ELR (cell line): ENCODE data around the gene C4A.
"Not testable (repeated sequence)": the region's sequence is repeated elsewhere in the genome, so short reads cannot be mapped to it uniquely, and the experiment has no call there.

Source experiments
- DNase-seq: peaks from one replicate; pipeline ENCODE4 v3.0.0-alpha.2; 2015; ENCODE audit warnings: low read depth

C4A gene

DNA sequence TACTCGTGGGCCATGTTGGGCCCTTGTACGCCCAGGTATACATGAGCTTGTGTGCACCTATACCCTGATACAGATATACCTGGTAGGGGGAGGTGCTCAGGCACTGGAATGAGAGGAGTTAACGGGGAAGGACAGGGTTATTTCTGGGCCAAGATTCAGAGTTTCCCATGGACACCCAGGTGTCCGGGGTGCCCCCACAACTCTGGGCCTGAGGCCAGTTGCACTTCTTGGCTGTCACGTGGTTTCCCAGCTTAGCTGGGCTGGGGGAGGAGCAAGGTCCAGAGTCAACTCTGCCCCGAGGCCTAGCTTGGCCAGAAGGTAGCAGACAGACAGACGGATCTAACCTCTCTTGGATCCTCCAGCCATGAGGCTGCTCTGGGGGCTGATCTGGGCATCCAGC, at the start of gene C4A:
TSS of gene C4A (plus strand) at position 314 of the 400 bp plus-strand sequence. CDS start at position 365, 51 bp downstream.
- DNase-seq = not testable (repeated sequence)

DNA sequence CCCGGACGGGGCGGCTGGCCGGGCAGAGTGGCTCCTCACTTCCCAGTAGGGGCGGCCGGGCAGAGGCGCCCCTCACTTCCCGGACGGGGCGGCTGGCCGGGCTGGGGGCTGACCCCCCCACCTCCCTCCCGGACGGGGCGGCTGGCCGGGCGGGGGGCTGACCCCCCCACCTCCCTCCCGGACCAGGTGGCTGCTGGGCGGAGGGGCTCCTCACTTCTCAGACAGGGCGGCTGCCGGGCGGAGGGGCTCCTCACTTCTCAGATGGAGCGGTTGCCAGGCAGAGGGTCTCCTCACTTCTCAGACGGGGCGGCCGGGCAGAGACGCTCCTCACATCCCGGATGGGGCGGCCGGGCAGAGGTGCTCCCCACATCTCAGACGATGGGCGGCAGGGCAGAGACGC, 49.7 kb upstream of the C4A start:
- DNase-seq = not testable (repeated sequence)

DNA sequence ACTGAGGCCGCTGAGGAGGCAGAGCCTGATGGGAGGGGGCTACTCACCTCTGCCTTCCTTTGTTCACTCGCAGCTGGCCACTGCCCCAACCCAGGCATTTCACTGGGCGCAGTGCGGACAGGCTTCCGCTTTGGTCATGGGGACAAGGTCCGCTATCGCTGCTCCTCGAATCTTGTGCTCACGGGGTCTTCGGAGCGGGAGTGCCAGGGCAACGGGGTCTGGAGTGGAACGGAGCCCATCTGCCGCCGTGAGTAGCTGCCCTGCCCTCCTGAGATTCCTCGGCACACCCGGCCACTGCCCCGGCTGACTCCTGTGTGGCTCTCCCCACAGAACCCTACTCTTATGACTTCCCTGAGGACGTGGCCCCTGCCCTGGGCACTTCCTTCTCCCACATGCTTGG, 48.3 kb upstream of the C4A start:
- no peak for DNase-seq

DNA sequence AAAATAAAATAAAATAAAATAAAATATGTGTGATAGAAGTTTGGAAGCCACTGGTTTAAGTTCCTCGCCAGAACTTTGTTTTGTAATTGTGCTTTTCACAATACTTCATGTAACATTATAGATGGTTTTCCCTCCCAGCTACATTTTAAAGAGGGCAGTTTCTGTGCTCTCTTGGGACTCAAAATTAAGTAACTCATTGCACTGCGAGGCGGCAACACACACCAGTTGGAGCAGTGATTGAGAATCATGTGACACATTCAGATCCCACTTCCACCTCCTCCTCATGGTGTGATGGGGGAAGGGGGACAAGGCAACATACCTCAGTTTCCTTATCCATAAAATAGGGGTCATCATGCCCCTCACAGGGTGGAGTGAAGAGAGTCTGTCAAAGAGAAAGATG, 46.8 kb upstream of the C4A start:
- no peak for DNase-seq

DNA sequence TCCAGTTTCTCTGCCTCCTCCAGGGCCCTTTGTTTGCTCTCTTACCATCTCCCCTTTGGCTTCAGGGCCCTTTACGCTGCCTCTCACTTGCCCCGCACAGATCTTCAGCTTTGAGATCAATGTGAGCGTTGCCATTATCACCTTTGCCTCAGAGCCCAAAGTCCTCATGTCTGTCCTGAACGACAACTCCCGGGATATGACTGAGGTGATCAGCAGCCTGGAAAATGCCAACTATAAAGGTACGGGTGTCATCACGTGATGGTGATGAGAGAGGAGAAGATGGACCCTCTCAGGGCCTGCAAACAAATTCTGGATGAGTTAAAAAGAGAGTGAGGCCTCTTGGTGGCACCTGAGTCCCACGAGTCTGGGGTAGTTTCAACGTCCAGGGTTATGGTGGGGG, 46.0 kb upstream of the C4A start:
- no peak for DNase-seq

DNA sequence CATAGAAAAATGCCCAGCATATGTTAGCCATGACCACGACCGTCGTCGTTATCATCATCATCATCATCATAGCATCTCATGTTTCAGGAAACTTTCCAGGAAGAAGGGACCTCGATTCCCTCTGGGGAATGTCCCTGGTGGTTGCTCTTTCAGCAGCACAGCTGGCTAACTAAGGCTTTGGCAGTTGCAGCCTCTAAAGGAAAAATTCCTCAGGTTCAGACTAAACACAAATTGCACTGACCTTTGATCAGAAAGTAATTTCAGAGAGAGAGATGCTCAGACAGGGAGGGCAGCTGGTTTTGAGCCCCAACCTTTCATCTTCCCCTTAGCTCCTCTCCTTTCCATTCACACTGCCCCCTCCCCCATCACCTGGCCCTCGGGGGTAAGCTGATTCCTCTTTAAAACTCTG, 41.6 kb upstream of the C4A start:
- DNase-seq = peak; percentile 47

DNA sequence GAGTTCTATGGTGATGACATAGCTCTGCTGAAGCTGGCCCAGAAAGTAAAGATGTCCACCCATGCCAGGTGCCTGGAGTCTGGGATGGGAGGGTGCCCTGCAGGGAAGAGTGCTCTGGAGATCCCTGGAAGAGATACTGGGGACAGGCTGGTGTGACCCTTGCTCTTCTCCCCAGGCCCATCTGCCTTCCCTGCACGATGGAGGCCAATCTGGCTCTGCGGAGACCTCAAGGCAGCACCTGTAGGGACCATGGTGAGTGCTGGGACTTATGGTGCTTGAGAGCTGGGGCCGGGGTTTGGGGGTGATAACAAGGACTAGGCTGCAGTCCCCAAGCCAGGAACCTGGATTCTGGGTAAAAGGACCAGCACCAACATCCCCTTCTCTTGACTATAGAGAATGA, 38.1 kb upstream of the C4A start:
- DNase-seq = no peak

DNA sequence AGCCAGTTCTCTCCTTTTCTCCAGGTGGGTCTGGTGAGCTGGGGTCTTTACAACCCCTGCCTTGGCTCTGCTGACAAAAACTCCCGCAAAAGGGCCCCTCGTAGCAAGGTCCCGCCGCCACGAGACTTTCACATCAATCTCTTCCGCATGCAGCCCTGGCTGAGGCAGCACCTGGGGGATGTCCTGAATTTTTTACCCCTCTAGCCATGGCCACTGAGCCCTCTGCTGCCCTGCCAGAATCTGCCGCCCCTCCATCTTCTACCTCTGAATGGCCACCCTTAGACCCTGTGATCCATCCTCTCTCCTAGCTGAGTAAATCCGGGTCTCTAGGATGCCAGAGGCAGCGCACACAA, 36.7 kb upstream of the C4A start:
- no peak for DNase-seq

DNA sequence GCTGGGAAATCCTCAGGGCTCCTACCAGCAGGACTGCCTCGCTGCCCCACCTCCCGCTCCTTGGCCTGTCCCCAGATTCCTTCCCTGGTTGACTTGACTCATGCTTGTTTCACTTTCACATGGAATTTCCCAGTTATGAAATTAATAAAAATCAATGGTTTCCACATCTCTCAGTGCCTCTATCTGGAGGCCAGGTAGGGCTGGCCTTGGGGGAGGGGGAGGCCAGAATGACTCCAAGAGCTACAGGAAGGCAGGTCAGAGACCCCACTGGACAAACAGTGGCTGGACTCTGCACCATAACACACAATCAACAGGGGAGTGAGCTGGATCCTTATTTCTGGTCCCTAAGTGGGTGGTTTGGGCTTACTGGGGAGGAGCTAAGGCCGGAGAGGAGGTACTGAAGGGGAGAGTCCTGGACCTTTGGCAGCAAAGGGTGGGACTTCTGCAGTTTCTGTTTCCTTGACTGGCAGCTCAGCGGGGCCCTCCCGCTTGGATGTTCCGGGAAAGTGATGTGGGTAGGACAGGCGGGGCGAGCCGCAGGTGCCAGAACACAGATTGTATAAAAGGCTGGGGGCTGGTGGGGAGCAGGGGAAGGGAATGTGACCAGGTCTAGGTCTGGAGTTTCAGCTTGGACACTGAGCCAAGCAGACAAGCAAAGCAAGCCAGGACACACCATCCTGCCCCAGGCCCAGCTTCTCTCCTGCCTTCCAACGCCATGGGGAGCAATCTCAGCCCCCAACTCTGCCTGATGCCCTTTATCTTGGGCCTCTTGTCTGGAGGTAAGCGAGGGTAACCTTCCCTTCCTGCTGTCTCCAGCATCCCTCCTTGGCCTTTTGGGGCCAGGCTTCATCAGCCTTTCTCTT, 36.1 kb upstream of the C4A start, which contains the start of gene CFB:
TSS of gene CFB (plus strand) at position 589 of the 863 bp plus-strand sequence. CDS start at position 716, 127 bp downstream.
- DNase-seq = peak; percentile 92

DNA sequence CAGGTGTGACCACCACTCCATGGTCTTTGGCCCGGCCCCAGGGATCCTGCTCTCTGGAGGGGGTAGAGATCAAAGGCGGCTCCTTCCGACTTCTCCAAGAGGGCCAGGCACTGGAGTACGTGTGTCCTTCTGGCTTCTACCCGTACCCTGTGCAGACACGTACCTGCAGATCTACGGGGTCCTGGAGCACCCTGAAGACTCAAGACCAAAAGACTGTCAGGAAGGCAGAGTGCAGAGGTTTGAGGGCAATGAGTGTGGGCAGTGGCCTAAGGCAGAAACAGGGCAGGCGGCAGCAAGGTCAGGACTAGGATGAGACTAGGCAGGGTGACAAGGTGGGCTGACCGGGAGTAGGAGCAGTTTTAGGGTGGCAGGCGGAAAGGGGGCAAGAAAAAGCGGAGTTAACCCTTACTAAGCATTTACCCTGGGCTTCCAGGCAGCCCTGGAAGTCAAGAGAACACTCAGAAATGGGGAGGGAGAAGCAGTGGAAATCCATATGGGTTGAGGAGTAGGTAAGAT, 35.4 kb upstream of the C4A start:
- DNase-seq = no peak

DNA sequence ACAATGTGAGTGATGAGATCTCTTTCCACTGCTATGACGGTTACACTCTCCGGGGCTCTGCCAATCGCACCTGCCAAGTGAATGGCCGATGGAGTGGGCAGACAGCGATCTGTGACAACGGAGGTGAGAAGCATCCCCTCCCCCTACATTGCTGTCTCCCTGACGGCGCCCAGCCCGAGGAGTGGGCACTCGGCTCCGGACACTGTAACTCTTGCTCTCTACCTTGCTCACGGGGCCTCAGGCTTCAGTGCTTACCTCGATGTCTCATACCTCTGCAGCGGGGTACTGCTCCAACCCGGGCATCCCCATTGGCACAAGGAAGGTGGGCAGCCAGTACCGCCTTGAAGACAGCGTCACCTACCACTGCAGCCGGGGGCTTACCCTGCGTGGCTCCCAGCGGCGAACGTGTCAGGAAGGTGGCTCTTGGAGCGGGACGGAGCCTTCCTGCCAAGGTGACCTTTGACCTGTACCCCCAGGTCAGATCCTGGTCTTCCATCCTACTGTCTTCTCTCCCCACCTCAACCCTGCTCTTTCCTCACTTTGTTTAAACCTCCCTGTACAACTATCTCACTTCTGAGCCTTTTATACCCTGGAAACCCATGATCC, 34.7 kb upstream of the C4A start:
- DNase-seq = no peak

DNA sequence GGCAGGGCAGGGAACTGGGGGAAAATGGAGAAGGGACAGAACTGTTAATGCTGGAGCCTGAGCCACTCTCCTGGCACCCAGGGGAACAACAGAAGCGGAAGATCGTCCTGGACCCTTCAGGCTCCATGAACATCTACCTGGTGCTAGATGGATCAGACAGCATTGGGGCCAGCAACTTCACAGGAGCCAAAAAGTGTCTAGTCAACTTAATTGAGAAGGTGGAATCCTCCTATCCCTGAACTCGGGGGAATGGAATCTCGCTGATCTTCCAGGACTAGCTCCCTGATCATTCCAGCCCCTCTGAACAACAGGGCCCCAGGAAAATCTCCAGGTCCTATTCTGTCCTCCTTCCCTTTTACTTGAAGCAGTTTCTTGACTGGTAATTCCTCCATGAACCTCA, 34.0 kb upstream of the C4A start:
- DNase-seq = no peak

DNA sequence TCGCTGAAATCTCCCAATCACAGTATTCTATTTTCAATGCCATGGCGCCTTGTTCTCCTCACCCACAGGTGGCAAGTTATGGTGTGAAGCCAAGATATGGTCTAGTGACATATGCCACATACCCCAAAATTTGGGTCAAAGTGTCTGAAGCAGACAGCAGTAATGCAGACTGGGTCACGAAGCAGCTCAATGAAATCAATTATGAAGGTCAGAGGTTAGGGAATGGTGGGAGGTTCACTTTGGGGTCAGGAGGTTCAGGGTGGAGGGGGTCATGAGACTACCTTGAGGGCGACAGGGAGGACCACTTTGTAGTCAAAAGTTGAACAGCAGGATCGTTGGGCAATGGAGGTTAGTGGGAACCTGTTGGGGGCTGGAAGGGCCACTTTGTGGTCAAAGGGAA, 33.6 kb upstream of the C4A start:
- no peak for DNase-seq

DNA sequence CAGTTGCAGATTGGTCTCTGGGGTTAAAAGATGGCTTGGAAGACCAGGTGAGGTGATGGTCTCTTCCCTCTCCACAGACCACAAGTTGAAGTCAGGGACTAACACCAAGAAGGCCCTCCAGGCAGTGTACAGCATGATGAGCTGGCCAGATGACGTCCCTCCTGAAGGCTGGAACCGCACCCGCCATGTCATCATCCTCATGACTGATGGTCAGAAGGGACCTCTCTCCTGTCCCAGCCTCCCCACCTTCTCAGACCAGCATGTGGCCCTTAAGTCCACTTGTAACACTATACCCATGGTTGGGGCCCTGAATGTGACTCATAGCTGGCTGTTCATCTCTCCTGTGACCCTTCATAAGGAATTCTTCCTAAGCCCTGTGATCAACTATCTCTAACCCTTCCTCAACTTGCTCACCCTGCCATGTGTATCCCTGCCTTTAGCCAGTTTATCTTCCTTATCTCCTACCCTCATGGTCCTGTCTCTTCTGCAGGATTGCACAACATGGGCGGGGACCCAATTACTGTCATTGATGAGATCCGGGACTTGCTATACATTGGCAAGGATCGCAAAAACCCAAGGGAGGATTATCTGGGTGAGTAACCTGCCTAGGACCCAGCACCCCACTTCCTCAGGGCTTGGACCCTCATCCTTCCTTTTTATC, 33.0 kb upstream of the C4A start:
- DNase-seq = peak; percentile 93

DNA sequence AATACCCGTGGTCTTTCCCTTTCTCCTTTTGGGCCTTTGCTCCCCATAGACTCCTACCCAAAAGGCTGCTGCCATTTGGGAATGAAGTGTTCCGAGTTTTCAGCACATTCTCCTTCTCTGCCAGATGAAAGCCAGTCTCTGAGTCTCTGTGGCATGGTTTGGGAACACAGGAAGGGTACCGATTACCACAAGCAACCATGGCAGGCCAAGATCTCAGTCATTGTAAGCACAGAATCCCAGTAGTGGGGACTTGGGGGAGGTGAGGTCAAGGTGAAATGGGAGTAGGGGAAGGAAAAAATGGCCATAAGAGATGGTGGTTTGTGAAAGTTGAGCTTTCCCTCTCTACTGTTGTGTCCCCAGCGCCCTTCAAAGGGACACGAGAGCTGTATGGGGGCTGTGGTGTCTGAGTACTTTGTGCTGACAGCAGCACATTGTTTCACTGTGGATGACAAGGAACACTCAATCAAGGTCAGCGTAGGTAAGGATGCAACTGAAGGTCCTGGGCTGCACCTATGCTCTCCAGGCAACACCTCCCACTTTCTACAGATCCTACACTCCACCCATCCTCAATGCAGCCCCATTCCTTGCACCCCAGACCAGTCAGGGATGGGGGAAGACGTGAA, 31.8 kb upstream of the C4A start:
- no peak for DNase-seq

DNA sequence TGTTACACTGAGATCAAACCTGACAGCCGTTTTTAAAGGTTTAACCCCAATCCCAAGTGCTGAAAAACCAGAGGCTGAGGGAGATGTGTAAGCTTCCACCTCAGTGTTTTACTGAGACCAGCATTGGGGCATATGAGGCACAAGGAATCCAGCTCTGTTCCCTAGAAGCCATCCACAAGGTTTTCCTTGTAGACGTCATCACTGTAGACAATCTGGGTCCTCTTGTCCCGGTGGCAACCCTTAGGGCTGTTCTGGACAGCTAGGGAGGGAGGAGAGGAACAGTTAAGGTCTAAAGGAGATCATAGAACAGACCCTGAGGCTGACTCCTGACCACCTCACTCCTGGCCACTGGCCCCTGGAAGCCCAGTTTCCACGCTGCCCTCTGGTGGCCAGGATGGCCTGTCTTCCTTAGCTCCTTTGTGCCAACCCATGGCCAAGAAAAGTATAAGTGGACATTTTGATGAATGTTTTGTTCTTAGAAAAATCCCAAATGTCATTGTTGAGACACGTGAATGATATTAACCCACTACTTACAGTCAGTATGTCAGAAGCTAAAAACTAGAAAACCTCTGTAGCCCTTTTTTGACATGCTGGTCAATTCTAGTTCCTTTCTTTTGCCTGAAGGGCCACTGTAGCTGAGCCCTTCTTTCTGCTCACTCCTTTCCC, 29.6 kb upstream of the C4A start:
- DNase-seq = peak; percentile 78

DNA sequence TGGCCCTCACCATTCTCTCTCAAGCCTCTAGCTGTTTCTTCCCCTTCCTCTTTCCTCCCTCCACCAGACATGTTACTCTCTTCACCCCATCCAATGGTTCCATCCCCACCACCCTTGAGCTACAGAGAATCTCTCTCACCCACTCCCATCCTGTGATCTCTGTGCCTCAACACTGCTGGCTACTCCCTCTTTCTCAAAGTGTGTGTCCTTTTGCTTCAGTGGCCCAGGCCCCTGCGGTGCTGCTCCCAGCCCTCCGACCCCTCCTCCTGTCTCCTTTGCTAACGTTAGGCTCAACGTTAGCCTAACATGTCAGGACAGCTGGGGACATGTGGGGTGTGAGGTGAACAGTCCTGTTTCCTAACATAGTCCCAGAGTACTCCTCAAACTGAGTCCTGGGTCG, 29.0 kb upstream of the C4A start:
- no peak for DNase-seq

DNA sequence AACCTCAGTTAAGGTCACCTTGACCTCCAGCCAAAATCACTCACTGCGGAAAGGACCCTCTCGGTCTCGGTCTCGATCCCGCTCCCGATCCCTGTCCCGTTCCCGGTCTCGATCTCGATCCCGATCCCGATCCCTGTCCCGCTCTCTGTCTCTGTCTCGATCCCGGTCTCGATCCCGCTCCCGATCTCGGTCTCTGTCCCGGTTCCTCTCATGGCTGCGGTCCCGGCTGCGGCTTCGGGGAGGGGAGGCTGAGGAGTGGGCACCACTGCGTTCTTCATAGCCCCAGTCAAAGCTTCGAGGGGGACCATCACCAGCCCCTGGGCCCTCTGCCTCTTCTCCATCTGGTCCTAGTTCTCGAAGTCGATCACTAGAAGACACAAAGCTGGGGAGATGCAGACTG, 27.3 kb upstream of the C4A start:
- DNase-seq = no peak

DNA sequence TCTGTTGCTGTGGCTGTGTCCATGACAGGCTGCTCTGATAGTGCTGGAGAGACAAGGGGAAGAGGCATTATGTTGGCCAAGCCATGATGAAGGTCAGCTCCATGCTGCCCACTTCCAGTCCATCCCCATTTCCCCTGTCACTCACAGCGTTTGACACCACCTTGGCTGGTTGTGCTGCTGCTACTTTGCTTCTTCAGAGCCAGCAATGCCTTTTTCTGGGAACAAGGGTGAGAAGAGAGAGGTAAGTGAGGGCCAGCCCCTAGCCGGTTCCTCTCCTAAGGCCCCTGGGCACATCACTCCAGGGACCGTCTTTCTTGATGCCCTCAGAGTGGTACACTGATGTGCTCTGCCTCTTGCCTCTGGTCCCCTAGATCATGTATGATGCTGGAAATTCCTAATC, 25.1 kb upstream of the C4A start:
- DNase-seq = no peak

DNA sequence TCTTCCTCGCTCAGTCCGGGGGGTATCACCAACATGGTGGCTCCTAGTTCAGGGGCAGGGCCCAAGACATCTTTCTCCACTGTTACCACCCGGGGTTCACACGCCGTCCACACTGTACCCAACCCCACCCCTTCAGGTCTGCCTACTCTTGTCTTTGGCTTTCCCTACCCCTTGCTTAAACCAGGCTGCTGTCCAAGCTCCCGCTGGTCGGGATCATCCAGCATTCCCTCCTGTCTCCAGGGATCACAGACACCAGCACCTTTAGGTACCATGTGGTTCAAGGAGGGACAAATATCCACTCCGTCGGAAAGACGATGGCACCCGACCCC, 23.5 kb upstream of the C4A start:
- DNase-seq = peak; percentile 30

DNA sequence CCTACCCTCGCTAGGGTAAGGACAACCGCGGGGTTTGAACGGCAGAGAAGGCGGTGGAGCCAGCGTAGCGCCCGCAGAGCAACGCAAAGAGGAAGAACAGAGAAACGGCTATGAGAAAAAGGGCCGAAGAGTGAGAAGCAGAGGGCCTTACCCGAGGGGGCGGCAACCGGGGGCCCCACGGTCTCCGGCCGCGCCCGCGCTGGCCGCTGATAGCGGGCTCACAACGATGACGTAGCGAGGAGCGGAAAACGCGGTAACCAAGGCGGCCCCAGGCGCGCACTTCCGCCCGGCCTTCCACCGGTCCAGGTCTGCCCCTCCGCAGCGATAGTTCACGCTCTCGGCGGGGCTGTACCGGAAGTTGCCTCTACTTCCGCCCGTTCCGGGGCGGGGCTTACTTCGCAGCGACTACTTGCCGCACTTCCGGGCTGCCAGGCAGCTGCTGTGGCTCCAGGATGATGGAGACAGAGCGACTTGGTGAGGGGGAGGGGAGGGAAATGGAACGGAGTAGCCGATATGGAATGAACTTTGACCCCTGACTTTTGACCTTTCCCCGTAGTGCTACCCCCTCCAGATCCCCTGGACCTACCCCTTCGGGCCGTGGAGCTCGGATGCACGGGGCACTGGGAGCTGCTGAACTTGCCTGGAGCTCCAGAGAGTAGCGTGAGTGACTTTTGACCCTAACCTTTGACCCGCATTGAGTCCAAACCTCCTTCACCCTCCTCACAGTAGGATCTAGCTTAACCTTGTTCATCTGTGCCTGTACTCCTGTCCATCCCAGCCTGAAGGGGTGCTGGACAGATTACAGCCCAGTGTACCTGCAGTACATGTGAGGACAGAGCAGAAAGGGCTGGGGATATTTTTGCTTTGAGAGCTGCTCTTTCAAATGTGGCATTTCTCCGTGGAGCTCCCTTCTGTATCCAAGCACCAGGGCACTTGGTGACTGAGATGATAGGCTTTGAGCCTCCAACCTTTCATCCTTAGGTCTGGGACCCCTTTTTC, 22.8 kb upstream of the C4A start, which contains the start of the genes NELFE and SKIC2:
TSS of gene NELFE (minus strand) at position 231 of the 999 bp plus-strand sequence. CDS start 525 bp downstream, outside the sequence.
TSS of gene SKIC2 (plus strand) at position 435 of the 999 bp plus-strand sequence. CDS start at position 453, 18 bp downstream.
- DNase-seq = peak; percentile 99
